PFSK-1 (cell line): ENCODE data around the gene TMEM170B. TPM values are rescaled to one million over a fixed set of nuclear protein-coding genes. Genes with fewer than 3 reads are reported as not detected.
A peak's percentile ranks its signal among the peaks of the same experiment; 100 is the strongest.

ENCODE experiments used
- FOXP2 ChIP-seq: optimal IDR thresholded peaks from 2 replicates; pipeline ENCODE3; 2011; ENCODE audit warnings: borderline replicate concordance, control low read depth, inconsistent platforms; ENCODE audit not compliant: insufficient read depth; ENCODE audit errors: extremely low read length, extremely low read depth
- POLR2AphosphoS5 ChIP-seq: IDR thresholded peaks from 2 replicates; pipeline ENCODE4 v1.6.1; 2012; ENCODE audit warnings: low read depth, mild to moderate bottlenecking, control low read depth, low read length, moderate library complexity
- SIN3A ChIP-seq: IDR thresholded peaks from 2 replicates; pipeline ENCODE4 v1.6.1; 2012; ENCODE audit warnings: mild to moderate bottlenecking, low read length, moderate library complexity, borderline replicate concordance; ENCODE audit not compliant: insufficient read depth
- TAF1 ChIP-seq: IDR thresholded peaks from 2 replicates; pipeline ENCODE4 v1.6.1; 2012; ENCODE audit warnings: low read length, control low read depth, borderline replicate concordance; ENCODE audit not compliant: insufficient read depth
- polyA plus RNA-seq: library from polyadenylated mRNA; unstranded; fragments of >200 nt; gene quantifications from one replicate; pipeline ENCODE4 v1.2.1, GENCODE V29; 2012; ENCODE audit warnings: low read depth, missing spikeins; ENCODE audit not compliant: insufficient read length
- TF ChIP-seq, protein P1 (sequence below), 2 experiments: IDR thresholded peaks; 2 replicates each; pipeline versions ENCODE4 v1.6.1 to v1.8.0; 2011 to 2012; ENCODE audit warnings: low read depth in 2 of 2, low read length in 2 of 2, control low read depth in 1 of 2, inconsistent platforms in 1 of 2, mild to moderate bottlenecking in 1 of 2, moderate library complexity in 1 of 2; ENCODE audit not compliant: insufficient read depth in 1 of 2

TMEM170B gene
- polyA plus RNA-seq = 0.80 TPM

DNA sequence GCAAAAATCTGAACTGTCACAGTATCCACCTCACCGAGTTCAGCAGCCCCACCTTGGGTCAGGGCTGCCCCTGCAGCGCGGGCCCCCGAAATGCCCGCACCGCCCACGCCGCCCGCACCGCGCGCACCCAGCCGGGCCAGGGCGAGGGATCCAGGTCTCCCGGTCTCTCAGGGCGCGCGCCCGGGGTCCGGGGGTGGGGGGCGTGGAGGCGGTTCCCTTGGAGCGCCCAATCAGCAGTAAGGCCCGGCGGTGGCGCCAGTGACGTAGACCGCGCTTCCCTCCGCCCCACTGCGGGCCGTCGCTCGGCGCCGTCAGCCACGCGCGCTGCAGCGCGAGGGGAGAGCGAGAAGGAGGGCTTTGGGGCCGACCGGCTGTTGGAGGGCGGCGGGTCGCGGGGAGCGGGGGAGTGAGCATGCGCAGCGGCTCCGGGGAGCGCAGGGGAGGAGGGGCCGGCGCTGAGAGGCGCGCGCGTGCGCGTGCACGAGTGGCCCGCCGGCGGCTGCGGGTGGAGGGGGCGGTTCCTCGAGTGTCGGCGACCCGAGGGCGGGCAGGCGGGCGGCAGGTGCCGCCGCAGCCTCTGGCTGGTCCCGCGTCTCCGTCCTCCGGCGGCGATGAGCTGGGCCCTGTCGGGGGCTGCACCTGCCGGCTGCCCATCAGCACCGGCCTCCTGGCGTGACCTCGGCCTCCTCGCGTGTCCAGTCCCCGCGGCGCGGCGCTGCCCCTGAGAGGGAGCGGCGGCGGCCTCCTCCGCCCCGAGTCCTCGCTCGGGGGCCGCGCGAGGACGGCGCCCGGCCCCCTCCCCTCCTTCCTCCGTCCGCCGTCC lies at the start of gene TMEM170B:
TSS of gene TMEM170B (plus strand) at position 521 of the 823 bp plus-strand sequence. CDS start 529 bp downstream, outside the sequence.
- TF ChIP-seq FOXP2 (peak; percentile 42), TAF1 (no peak), POLR2AphosphoS5 (no peak; the same call in 1 of the 2 replicates), SIN3A (no peak)
- TF ChIP-seq, protein P1, sequence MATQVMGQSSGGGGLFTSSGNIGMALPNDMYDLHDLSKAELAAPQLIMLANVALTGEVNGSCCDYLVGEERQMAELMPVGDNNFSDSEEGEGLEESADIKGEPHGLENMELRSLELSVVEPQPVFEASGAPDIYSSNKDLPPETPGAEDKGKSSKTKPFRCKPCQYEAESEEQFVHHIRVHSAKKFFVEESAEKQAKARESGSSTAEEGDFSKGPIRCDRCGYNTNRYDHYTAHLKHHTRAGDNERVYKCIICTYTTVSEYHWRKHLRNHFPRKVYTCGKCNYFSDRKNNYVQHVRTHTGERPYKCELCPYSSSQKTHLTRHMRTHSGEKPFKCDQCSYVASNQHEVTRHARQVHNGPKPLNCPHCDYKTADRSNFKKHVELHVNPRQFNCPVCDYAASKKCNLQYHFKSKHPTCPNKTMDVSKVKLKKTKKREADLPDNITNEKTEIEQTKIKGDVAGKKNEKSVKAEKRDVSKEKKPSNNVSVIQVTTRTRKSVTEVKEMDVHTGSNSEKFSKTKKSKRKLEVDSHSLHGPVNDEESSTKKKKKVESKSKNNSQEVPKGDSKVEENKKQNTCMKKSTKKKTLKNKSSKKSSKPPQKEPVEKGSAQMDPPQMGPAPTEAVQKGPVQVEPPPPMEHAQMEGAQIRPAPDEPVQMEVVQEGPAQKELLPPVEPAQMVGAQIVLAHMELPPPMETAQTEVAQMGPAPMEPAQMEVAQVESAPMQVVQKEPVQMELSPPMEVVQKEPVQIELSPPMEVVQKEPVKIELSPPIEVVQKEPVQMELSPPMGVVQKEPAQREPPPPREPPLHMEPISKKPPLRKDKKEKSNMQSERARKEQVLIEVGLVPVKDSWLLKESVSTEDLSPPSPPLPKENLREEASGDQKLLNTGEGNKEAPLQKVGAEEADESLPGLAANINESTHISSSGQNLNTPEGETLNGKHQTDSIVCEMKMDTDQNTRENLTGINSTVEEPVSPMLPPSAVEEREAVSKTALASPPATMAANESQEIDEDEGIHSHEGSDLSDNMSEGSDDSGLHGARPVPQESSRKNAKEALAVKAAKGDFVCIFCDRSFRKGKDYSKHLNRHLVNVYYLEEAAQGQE (IDR thresholded peaks at IDR 0.05; ENCODE audit: insufficient read depth in 1 of 2, low read depth in 2 of 2, low read length in 2 of 2) = peak in 1 of 2 experiments; percentile 45; a peak in 1 of 4 replicates

GRCh38 chr6:11490996-11491395 lies 46.6 kb upstream of the TMEM170B start:
- TF ChIP-seq POLR2AphosphoS5 = no peak
- no peak for TF ChIP-seq FOXP2

- TF ChIP-seq SIN3A (no peak), POLR2AphosphoS5 (no peak), TAF1 (no peak), FOXP2 (no peak)
- TF ChIP-seq, protein P1 (IDR thresholded peaks at IDR 0.05; ENCODE audit: insufficient read depth in 1 of 2, low read depth in 2 of 2, low read length in 2 of 2) = no peak
Observed at GRCh38 chr6:11491596-11492463, 45.7 kb upstream of the TMEM170B start.

DNA sequence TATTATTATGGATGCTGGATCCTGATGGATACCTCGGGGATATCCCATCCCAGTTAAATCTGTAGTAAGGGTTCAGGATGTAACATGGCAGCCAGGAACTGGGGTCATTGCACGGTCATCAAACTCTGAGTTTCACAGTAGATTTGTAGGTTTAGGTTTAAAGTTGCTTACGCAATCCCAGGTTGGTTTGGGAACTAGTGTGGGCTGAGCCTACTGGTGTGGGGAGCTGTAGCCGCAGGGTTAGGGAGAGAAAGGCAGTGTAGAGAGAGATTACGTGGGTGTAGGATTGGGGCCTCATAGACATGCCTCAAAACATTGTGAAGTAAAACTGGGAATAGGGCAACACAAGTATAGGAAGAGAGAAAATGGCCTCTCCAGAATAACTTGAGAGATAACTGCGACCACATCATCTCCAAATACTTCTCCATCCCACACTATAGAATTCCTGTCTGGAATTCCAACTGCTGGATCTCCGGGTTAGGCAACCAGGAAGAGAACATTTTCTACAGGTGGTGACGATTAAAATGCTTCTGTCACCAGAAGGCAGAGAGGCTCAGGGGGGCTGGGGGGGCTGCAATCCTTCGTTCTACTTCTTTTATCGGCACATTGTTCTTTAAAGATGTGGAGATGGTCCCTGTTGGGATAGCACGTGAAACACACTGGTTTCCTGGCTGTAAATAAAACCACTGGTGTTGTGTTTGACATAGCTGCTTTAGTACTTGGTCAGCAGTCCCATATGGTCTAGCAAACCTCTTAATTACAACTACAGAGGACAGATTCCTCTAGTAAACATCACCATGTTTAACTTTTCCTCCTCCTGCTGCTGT lies 44.9 kb upstream of the TMEM170B start:
- TF ChIP-seq SIN3A (no peak), POLR2AphosphoS5 (no peak), TAF1 (no peak), FOXP2 (no peak)
- TF ChIP-seq, protein P1 (IDR thresholded peaks at IDR 0.05; ENCODE audit: insufficient read depth in 1 of 2, low read depth in 2 of 2, low read length in 2 of 2) = no peak
